HEK293 (cell line): ENCODE data around the gene UNC45B.
"Not testable (repeated sequence)": the region's sequence is repeated elsewhere in the genome, so short reads cannot be mapped to it uniquely, and the experiment has no call there.

ENCODE experiments used
- CTCF ChIA-PET: fragments of 350-600 bp; formaldehyde crosslinking; extraction: SDS; loops from one replicate; lab custom pipeline; 2021; ENCODE audit warnings: antibody characterized with exemption; lab: Yijun Ruan, JAX
- POLR2A ChIA-PET: fragments of 300-600 bp; formaldehyde crosslinking; extraction: SDS; loops from one replicate; lab custom pipeline; 2020; ENCODE audit warnings: antibody characterized with exemption, inconsistent platforms; lab: Yijun Ruan, JAX
- H3K27ac ChIP-seq: fragments of 200-500 bp; sonication (Bioruptor generic); 2 replicates; pipeline ENCODE4 v1.5.1; 2014; ENCODE audit warnings: low read depth, low read length, control low read depth, inconsistent platforms; ENCODE audit errors: extremely low read depth
- H3K36me3 ChIP-seq, 2 experiments: fragments of 200-500 bp in 1 of 2; sonication (Bioruptor generic) in 1 of 2; 1 replicate in 1 of 2; 2 replicates in 1 of 2; pipeline ENCODE4 v1.5.1; 2014 to 2017; ENCODE audit warnings: inconsistent platforms in 2 of 2, low read length in 2 of 2; ENCODE audit not compliant: control insufficient read depth in 2 of 2, insufficient read depth in 1 of 2
- H3K4me1 ChIP-seq: fragments of 200-500 bp; sonication (Bioruptor generic); 2 replicates; pipeline ENCODE4 v1.5.1; 2014; ENCODE audit warnings: mild to moderate bottlenecking, low read length, inconsistent platforms; ENCODE audit not compliant: control insufficient read depth, insufficient read depth
- H3K4me3 ChIP-seq: 2 replicates; pipeline ENCODE4 v1.5.1; 2011; ENCODE audit warnings: low read depth, mild to moderate bottlenecking, control low read depth, low read length, moderate library complexity
- H3K9me3 ChIP-seq: fragments of 200-500 bp; sonication (Bioruptor generic); 2 replicates; pipeline ENCODE4 v1.5.1; 2014; ENCODE audit warnings: low read depth, low read length, inconsistent platforms; ENCODE audit not compliant: control insufficient read depth, insufficient read depth
- FEZF1 ChIP-seq: fragments of 450-650 bp; formaldehyde crosslinking; IDR thresholded peaks from 2 replicates; pipeline ENCODE4 v1.5.1; 2016; ENCODE audit warnings: missing biosample characterization, missing genetic modification characterization
- GLI4 ChIP-seq: fragments of 450-650 bp; formaldehyde crosslinking; IDR thresholded peaks from 2 replicates; pipeline ENCODE4 v1.5.1; 2016; ENCODE audit warnings: missing biosample characterization, missing genetic modification characterization
- GLIS1 ChIP-seq: fragments of 450-650 bp; formaldehyde crosslinking; IDR thresholded peaks from 2 replicates; pipeline ENCODE4 v1.5.1; 2016; ENCODE audit warnings: missing biosample characterization, missing genetic modification characterization
- KLF1 ChIP-seq: fragments of 450-650 bp; formaldehyde crosslinking; IDR thresholded peaks from 2 replicates; pipeline ENCODE4 v1.5.1; 2016; ENCODE audit warnings: missing biosample characterization, missing genetic modification characterization
- MEIS1 ChIP-seq: sonication (generic); formaldehyde crosslinking; IDR thresholded peaks from 2 replicates; pipeline ENCODE4 v1.8.1; 2022; ENCODE audit warnings: missing genetic modification reagents, mild to moderate bottlenecking, borderline replicate concordance
- MZF1 ChIP-seq: fragments of 450-650 bp; formaldehyde crosslinking; IDR thresholded peaks from 2 replicates; pipeline ENCODE4 v1.5.1; 2017; ENCODE audit warnings: missing biosample characterization, missing genetic modification characterization, borderline replicate concordance
- OSR2 ChIP-seq: fragments of 450-650 bp; formaldehyde crosslinking; IDR thresholded peaks from 2 replicates; pipeline ENCODE4 v1.5.1; 2016; ENCODE audit warnings: missing biosample characterization, missing genetic modification characterization
- SALL2 ChIP-seq: fragments of 450-650 bp; formaldehyde crosslinking; IDR thresholded peaks from 2 replicates; pipeline ENCODE4 v1.5.0; 2017; ENCODE audit warnings: missing biosample characterization, mild to moderate bottlenecking, missing genetic modification characterization, borderline replicate concordance
- SP3 ChIP-seq: fragments of 450-650 bp; formaldehyde crosslinking; IDR thresholded peaks from 2 replicates; pipeline ENCODE4 v1.5.1; 2016; ENCODE audit warnings: missing biosample characterization, missing genetic modification characterization
- WT1 ChIP-seq: fragments of 450-650 bp; formaldehyde crosslinking; IDR thresholded peaks from 2 replicates; pipeline ENCODE4 v1.5.1; 2016; ENCODE audit warnings: missing biosample characterization, missing genetic modification characterization
- ZBTB20 ChIP-seq: fragments of 450-650 bp; formaldehyde crosslinking; IDR thresholded peaks from 2 replicates; pipeline ENCODE4 v1.5.1; 2016; ENCODE audit warnings: missing biosample characterization, missing genetic modification characterization
- ZEB2 ChIP-seq: fragments of 450-650 bp; formaldehyde crosslinking; IDR thresholded peaks from 2 replicates; pipeline ENCODE4 v1.5.1; 2016; ENCODE audit warnings: missing biosample characterization, missing genetic modification characterization
- ZFHX2 ChIP-seq: fragments of 450-650 bp; formaldehyde crosslinking; conservative IDR thresholded peaks from 2 replicates; pipeline ENCODE4 v1.5.1; 2016; ENCODE audit warnings: missing biosample characterization, missing genetic modification characterization
- ZFP3 ChIP-seq: fragments of 450-650 bp; formaldehyde crosslinking; IDR thresholded peaks from 2 replicates; pipeline ENCODE4 v1.5.1; 2016; ENCODE audit warnings: low read depth, missing biosample characterization, missing genetic modification characterization
- ZNF121 ChIP-seq: fragments of 450-650 bp; formaldehyde crosslinking; IDR thresholded peaks from 2 replicates; pipeline ENCODE4 v1.5.1; 2016; ENCODE audit warnings: missing biosample characterization, missing genetic modification characterization
- ZNF16 ChIP-seq: fragments of 450-650 bp; formaldehyde crosslinking; IDR thresholded peaks from 2 replicates; pipeline ENCODE4 v1.5.1; 2016; ENCODE audit warnings: low read depth, missing biosample characterization, missing genetic modification characterization
- ZNF24 ChIP-seq: fragments of 450-650 bp; formaldehyde crosslinking; IDR thresholded peaks from 2 replicates; pipeline ENCODE4 v1.5.1; 2016; ENCODE audit warnings: missing biosample characterization, missing genetic modification characterization
- ZNF266 ChIP-seq: fragments of 450-650 bp; formaldehyde crosslinking; IDR thresholded peaks from 2 replicates; pipeline ENCODE4 v1.5.1; 2016; ENCODE audit warnings: missing biosample characterization, missing genetic modification characterization, low read depth
- ZNF48 ChIP-seq: fragments of 450-650 bp; formaldehyde crosslinking; IDR thresholded peaks from 2 replicates; pipeline ENCODE4 v1.5.1; 2016; ENCODE audit warnings: missing biosample characterization, missing genetic modification characterization
- ZNF521 ChIP-seq: fragments of 450-650 bp; formaldehyde crosslinking; IDR thresholded peaks from 2 replicates; pipeline ENCODE4 v1.5.1; 2017; ENCODE audit warnings: missing biosample characterization, mild to moderate bottlenecking, missing genetic modification characterization
- ZNF529 ChIP-seq: fragments of 450-650 bp; formaldehyde crosslinking; IDR thresholded peaks from 2 replicates; pipeline ENCODE4 v1.5.1; 2017; ENCODE audit warnings: missing genetic modification characterization, missing biosample characterization; ENCODE audit not compliant: insufficient replicate concordance
- ZNF776 ChIP-seq: fragments of 450-650 bp; formaldehyde crosslinking; IDR thresholded peaks from 2 replicates; pipeline ENCODE4 v1.5.0; 2017; ENCODE audit warnings: missing biosample characterization, missing genetic modification characterization, borderline replicate concordance
- ZNF837 ChIP-seq: fragments of 450-650 bp; formaldehyde crosslinking; IDR thresholded peaks from 2 replicates; pipeline ENCODE4 v1.5.1; 2016; ENCODE audit warnings: missing biosample characterization, missing genetic modification characterization
- TF ChIP-seq, protein P1 (sequence below): fragments of 450-650 bp; IDR thresholded peaks from 2 replicates; pipeline ENCODE4 v1.5.1; 2018; ENCODE audit warnings: missing biosample characterization, missing genetic modification characterization
- TF ChIP-seq, protein P2 (sequence below): fragments of 450-650 bp; formaldehyde crosslinking; IDR thresholded peaks from 2 replicates; pipeline ENCODE4 v1.5.1; 2016; ENCODE audit warnings: missing biosample characterization, missing genetic modification characterization
- TF ChIP-seq, protein P3 (sequence below): fragments of 450-650 bp; formaldehyde crosslinking; IDR thresholded peaks from 2 replicates; pipeline ENCODE4 v1.5.1; 2016; ENCODE audit warnings: missing biosample characterization, missing genetic modification characterization
- TF ChIP-seq, protein P4 (sequence below): IDR thresholded peaks from 2 replicates; pipeline ENCODE4 v1.6.1; 2011; ENCODE audit warnings: mild to moderate bottlenecking, low read depth, low read length, borderline replicate concordance

The UNC45B gene

DNA sequence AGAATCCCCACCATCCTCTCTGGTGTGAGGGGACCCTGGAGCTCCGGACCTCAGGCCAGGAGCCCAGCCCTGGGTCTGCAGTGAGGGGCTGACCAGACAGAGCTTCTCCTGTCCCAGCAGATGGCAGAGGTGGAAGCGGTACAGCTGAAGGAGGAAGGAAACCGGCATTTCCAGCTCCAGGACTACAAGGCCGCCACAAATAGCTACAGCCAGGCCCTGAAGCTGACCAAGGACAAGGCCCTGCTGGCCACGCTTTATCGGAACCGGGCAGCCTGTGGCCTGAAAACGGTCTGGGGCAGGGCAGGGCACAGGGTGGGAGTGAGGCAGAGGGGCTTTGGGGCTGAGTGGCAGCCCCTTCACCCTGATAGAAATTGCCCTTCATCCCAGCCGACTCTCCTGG, 527 bp downstream of the UNC45B start:
- POLR2A ChIA-PET, result no interaction called here
- CTCF ChIA-PET, result interaction anchor here (0.7 to 1.5 kb wide), 2 partner anchors 28 to 58 kb away, joined by 3 read pairs; partner anchors contain the start of gene RAD51D

DNA sequence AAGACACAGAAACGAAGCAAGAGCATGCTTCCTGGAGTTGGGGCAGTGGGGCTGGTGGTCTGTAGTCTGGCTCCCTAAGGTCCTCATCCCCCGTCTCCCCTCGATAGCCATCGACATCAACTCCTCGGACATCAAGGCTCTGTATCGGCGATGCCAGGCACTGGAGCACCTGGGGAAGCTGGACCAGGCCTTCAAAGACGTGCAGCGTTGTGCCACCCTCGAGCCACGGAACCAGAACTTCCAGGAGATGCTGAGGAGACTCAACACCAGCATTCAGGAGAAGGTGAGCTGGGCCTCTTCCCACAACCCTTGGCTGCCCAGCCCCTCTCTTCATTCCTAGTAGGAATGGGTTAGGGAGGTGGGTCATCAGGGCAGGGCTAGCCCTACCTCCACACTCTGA, 2.3 kb downstream of the UNC45B start:
- no peak overlapping the region for H3K27ac ChIP-seq
- ChIA-PET CTCF (interaction anchor here (0.7 kb wide), 1 partner anchor 797 kb away, joined by 3 read pairs; no protein-coding TSS in a partner anchor), POLR2A (no interaction called here)
- no peak for TF ChIP-seq SP3 (tag by site-specific recombination)
- TF ChIP-seq, protein P1, sequence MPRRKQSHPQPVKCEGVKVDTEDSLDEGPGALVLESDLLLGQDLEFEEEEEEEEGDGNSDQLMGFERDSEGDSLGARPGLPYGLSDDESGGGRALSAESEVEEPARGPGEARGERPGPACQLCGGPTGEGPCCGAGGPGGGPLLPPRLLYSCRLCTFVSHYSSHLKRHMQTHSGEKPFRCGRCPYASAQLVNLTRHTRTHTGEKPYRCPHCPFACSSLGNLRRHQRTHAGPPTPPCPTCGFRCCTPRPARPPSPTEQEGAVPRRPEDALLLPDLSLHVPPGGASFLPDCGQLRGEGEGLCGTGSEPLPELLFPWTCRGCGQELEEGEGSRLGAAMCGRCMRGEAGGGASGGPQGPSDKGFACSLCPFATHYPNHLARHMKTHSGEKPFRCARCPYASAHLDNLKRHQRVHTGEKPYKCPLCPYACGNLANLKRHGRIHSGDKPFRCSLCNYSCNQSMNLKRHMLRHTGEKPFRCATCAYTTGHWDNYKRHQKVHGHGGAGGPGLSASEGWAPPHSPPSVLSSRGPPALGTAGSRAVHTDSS (tag by site-specific recombination), result no peak
- no peak for TF ChIP-seq KLF1 (tag by site-specific recombination)
- no peak for TF ChIP-seq ZNF16 (tag by site-specific recombination)
- no peak for TF ChIP-seq ZNF121 (tag by site-specific recombination)
- no peak for TF ChIP-seq ZBTB20
- no peak for TF ChIP-seq FEZF1 (tag by site-specific recombination)
- TF ChIP-seq ZNF521, result no peak
- no peak for TF ChIP-seq ZNF266 (tag by site-specific recombination)
- no peak for TF ChIP-seq ZNF776
- TF ChIP-seq GLI4 (tag by site-specific recombination), result no peak
- no peak for TF ChIP-seq MEIS1
- no peak for TF ChIP-seq SALL2 (tag by site-specific recombination)
- no peak for TF ChIP-seq OSR2 (tag by site-specific recombination)
- no peak for TF ChIP-seq ZNF24 (tag by site-specific recombination)
- TF ChIP-seq, protein P2, sequence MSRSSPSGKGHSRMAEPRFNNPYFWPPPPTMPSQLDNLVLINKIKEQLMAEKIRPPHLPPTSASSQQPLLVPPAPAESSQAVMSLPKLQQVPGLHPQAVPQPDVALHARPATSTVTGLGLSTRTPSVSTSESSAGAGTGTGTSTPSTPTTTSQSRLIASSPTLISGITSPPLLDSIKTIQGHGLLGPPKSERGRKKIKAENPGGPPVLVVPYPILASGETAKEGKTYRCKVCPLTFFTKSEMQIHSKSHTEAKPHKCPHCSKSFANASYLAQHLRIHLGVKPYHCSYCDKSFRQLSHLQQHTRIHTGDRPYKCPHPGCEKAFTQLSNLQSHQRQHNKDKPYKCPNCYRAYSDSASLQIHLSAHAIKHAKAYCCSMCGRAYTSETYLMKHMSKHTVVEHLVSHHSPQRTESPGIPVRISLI (tag by site-specific recombination), result no peak
- TF ChIP-seq, protein P3, sequence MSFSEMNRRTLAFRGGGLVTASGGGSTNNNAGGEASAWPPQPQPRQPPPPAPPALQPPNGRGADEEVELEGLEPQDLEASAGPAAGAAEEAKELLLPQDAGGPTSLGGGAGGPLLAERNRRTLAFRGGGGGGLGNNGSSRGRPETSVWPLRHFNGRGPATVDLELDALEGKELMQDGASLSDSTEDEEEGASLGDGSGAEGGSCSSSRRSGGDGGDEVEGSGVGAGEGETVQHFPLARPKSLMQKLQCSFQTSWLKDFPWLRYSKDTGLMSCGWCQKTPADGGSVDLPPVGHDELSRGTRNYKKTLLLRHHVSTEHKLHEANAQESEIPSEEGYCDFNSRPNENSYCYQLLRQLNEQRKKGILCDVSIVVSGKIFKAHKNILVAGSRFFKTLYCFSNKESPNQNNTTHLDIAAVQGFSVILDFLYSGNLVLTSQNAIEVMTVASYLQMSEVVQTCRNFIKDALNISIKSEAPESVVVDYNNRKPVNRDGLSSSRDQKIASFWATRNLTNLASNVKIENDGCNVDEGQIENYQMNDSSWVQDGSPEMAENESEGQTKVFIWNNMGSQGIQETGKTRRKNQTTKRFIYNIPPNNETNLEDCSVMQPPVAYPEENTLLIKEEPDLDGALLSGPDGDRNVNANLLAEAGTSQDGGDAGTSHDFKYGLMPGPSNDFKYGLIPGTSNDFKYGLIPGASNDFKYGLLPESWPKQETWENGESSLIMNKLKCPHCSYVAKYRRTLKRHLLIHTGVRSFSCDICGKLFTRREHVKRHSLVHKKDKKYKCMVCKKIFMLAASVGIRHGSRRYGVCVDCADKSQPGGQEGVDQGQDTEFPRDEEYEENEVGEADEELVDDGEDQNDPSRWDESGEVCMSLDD, result no peak
- TF ChIP-seq ZNF837 (tag by site-specific recombination), result no peak
- TF ChIP-seq, protein P4, sequence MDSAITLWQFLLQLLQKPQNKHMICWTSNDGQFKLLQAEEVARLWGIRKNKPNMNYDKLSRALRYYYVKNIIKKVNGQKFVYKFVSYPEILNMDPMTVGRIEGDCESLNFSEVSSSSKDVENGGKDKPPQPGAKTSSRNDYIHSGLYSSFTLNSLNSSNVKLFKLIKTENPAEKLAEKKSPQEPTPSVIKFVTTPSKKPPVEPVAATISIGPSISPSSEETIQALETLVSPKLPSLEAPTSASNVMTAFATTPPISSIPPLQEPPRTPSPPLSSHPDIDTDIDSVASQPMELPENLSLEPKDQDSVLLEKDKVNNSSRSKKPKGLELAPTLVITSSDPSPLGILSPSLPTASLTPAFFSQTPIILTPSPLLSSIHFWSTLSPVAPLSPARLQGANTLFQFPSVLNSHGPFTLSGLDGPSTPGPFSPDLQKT, result no peak
- H3K4me3 ChIP-seq, result no peak overlapping the region
- H3K36me3 ChIP-seq, result no peaks in the 10 kb centered on the region
- H3K4me1 ChIP-seq, result no peaks in the 10 kb centered on the region
- H3K9me3 ChIP-seq, result no peaks in the 10 kb centered on the region

More for the DNA sequence above, 527 bp downstream of the UNC45B start:
- H3K4me3 ChIP-seq, result no peak overlapping the region
- TF ChIP-seq ZEB2 (no peak), GLIS1 (tag by site-specific recombination) (no peak), MZF1 (tag by site-specific recombination) (no peak), ZNF529 (tag by site-specific recombination) (no peak), ZNF48 (tag by site-specific recombination) (no peak), ZFHX2 (tag by site-specific recombination) (no peak), ZFP3 (tag by site-specific recombination) (no peak), ZNF16 (tag by site-specific recombination) (no peak), WT1 (tag by site-specific recombination) (no peak)
- TF ChIP-seq, all 188 proteins: peak for 0
- Histone ChIP-seq H3K36me3 (no peaks in the 10 kb centered on the region), H3K9me3 (no peaks in the 10 kb centered on the region), H3K4me1 (no peaks in the 10 kb centered on the region), H3K27ac (no peak overlapping the region)

DNA sequence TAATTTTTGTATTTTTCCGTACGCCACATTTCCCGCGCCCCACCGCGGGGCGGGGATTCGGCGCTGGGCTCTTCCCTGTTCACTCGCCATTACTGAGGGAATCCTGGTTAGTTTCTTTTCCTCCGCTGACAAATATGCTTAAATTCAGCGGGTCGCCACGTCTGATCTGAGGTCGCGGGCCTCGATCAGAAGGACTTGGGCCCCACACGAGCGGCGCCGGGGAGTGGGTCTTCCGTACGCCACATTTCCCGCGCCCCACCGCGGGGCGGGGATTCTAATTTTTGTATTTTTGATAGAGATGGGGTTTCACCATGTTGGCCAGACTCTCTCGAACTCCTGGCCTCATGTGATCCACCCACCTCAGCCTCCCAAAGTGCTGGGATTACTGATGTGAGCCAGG, 3.5 kb downstream of the UNC45B start:
- H3K36me3 ChIP-seq, H3K4me3 ChIP-seq, H3K27ac ChIP-seq, H3K4me1 ChIP-seq, POLR2A ChIA-PET, H3K9me3 ChIP-seq: not testable (repeated sequence)
- CTCF ChIA-PET, result interaction anchor here (0.6 kb wide), 2 partner anchors 386 to 824 kb away, joined by 3 to 9 read pairs; partner anchors contain the start of gene SLFN12L
